GM12878 (cell line): ENCODE measurements around the gene TMEM150B. TPM values are rescaled to one million over a fixed set of nuclear protein-coding genes. Genes with fewer than 3 reads are reported as not detected.

Experiments used
- ATAC-seq: fragments of 200-7000 bp; cut with Tn5 transposase; 3 replicates; pipeline ENCODE4 v1.9.1; 2020; ENCODE audit warnings: mild to moderate bottlenecking, moderate library complexity
- BruUV-seq: library from RNA; stranded (reverse); fragments of 400-500 nt; replicated peaks from 2 replicates; lab custom pipeline; 2021; lab: Mats Ljungman, UMichigan
- CTCF ChIA-PET: fragments of 300-600 bp; sonication (Branson Sonifier 250); formaldehyde crosslinking; extraction: SDS; loops from one replicate; lab custom pipeline; 2021; ENCODE audit warnings: inconsistent platforms; lab: Yijun Ruan, JAX
- POLR2A ChIA-PET: fragments of 350-600 bp; formaldehyde crosslinking; extraction: SDS; loops from one replicate; lab custom pipeline; 2021; ENCODE audit warnings: inconsistent platforms; lab: Charles Lee
- RAD21 ChIA-PET: fragments of 300-600 bp; sonication (Branson Sonifier 250); formaldehyde crosslinking; loops from one replicate; lab custom pipeline; 2023; ENCODE audit warnings: antibody characterized with exemption; ENCODE audit not compliant: unreplicated experiment; lab: Charles Lee
- SMC1A ChIA-PET: fragments of 300-600 bp; sonication (Branson Sonifier 250); formaldehyde crosslinking; loops from one replicate; lab custom pipeline; 2023; ENCODE audit not compliant: unreplicated experiment, uncharacterized antibody; lab: Charles Lee
- DNase-seq: peaks from one replicate; pipeline ENCODE4 v3.0.0-alpha.2; 2011; ENCODE audit warnings: low read depth, low spot score
- FAIRE-seq: peaks from 3 replicates; lab custom pipeline; 2011; peaks lifted over from hg19 to GRCh38; lab: Jason Lieb, UNC
- H2AFZ ChIP-seq: 2 replicates; pipeline ENCODE4 v1.6.0; 2011; ENCODE audit warnings: low read depth, low read length, control low read depth; ENCODE audit not compliant: control insufficient read depth
- H3K27ac ChIP-seq: 2 replicates; pipeline ENCODE4 v1.5.1; 2011; ENCODE audit warnings: control low read depth; ENCODE audit not compliant: control insufficient read depth, insufficient read depth
- H3K27me3 ChIP-seq, 2 experiments: replicated peaks in 1 of 2; 2 replicates each; pipeline versions ENCODE4 v1.6.0 to v1.6.1; 2011; ENCODE audit warnings: low read length in 1 of 2; ENCODE audit not compliant: control insufficient read depth in 2 of 2, insufficient read depth in 2 of 2
- H3K36me3 ChIP-seq, 2 experiments: 2 replicates each; pipeline ENCODE4 v1.5.1; 2011; ENCODE audit warnings: low read length in 1 of 2; ENCODE audit not compliant: control insufficient read depth in 2 of 2, insufficient read depth in 2 of 2
- H3K4me1 ChIP-seq: 2 replicates; pipeline ENCODE4 v1.6.1; 2011; ENCODE audit warnings: mild to moderate bottlenecking, low read length, moderate library complexity, mixed read lengths; ENCODE audit not compliant: control insufficient read depth, insufficient read depth
- H3K4me2 ChIP-seq: 2 replicates; pipeline ENCODE4 v1.6.0; 2011; ENCODE audit warnings: control low read depth; ENCODE audit not compliant: control insufficient read depth, insufficient read depth
- H3K4me3 ChIP-seq: fragments of 200-600 bp; sonication (generic); 2 replicates; pipeline ENCODE4 v1.5.1; 2016
- H3K79me2 ChIP-seq: 2 replicates; pipeline ENCODE4 v1.6.0; 2011; ENCODE audit warnings: low read length; ENCODE audit not compliant: control insufficient read depth, insufficient read depth
- H3K9ac ChIP-seq: 2 replicates; pipeline ENCODE4 v1.8.0; 2011; ENCODE audit warnings: low read length, control low read depth, mixed read lengths; ENCODE audit not compliant: control insufficient read depth, insufficient read depth
- H3K9me3 ChIP-seq: replicated peaks from 3 replicates; pipeline ENCODE4 v1.5.1; 2011; ENCODE audit warnings: mild to moderate bottlenecking, low read length; ENCODE audit not compliant: control insufficient read depth, insufficient read depth
- H4K20me1 ChIP-seq: 2 replicates; pipeline ENCODE4 v1.6.0; 2011; ENCODE audit not compliant: control insufficient read depth, insufficient read depth
- BHLHE40 ChIP-seq, 2 experiments: fragments of 450-650 bp in 1 of 2; IDR thresholded peaks; 2 replicates each; pipeline ENCODE4 v1.6.1; 2011 to 2017; ENCODE audit warnings: low read depth in 2 of 2, borderline replicate concordance in 1 of 2, improper control_type of control experiment in 1 of 2, low read length in 1 of 2, mild to moderate bottlenecking in 1 of 2
- CHD2 ChIP-seq: IDR thresholded peaks from 2 replicates; pipeline ENCODE4 v1.6.1; 2011; ENCODE audit warnings: low read depth, low read length, improper control_type of control experiment, borderline replicate concordance
- CREB1 ChIP-seq: IDR thresholded peaks from 2 replicates; pipeline ENCODE4 v1.6.1; 2012; ENCODE audit warnings: low read depth, mild to moderate bottlenecking, inconsistent platforms
- DPF2 ChIP-seq: fragments of 450-650 bp; IDR thresholded peaks from 2 replicates; pipeline ENCODE4 v1.6.1; 2017; ENCODE audit warnings: mild to moderate bottlenecking
- EGR1 ChIP-seq, 2 experiments: IDR thresholded peaks; 1 replicate in 1 of 2; 2 replicates in 1 of 2; pipeline ENCODE4 v1.6.1; 2011 to 2012; ENCODE audit warnings: low read depth in 2 of 2, low read length in 2 of 2, borderline replicate concordance in 1 of 2, mild to moderate bottlenecking in 1 of 2, moderate library complexity in 1 of 2
- EP300 ChIP-seq, 2 experiments: fragments of 150-350 bp in 1 of 2; IDR thresholded peaks; 2 replicates each; pipeline ENCODE4 v1.6.1; 2011 to 2012; ENCODE audit warnings: low read depth in 2 of 2, low read length in 2 of 2, borderline replicate concordance in 1 of 2, improper control_type of control experiment in 1 of 2, inconsistent platforms in 1 of 2; ENCODE audit not compliant: control insufficient read depth in 1 of 2
- GABPA ChIP-seq: IDR thresholded peaks from 2 replicates; pipeline ENCODE4 v1.6.1; 2014; ENCODE audit warnings: antibody characterized with exemption, low read depth, mild to moderate bottlenecking, inconsistent platforms
- HSF1 ChIP-seq: fragments of 150-350 bp; IDR thresholded peaks from 2 replicates; pipeline ENCODE4 v1.6.1; 2014; ENCODE audit warnings: mild to moderate bottlenecking, low read depth, low read length
- KLF5 ChIP-seq: fragments of 450-650 bp; IDR thresholded peaks from 2 replicates; pipeline ENCODE4 v1.6.1; 2014; ENCODE audit warnings: mild to moderate bottlenecking; ENCODE audit not compliant: partially characterized antibody
- MXI1 ChIP-seq: fragments of 150-350 bp; IDR thresholded peaks from 2 replicates; pipeline ENCODE4 v1.6.1; 2011; ENCODE audit warnings: low read depth, mild to moderate bottlenecking, inconsistent platforms, low read length, improper control_type of control experiment
- MYB ChIP-seq: fragments of 150-350 bp; IDR thresholded peaks from 2 replicates; pipeline ENCODE4 v1.6.1; 2014; ENCODE audit warnings: mild to moderate bottlenecking, low read depth, low read length, borderline replicate concordance
- NFYA ChIP-seq: IDR thresholded peaks from 2 replicates; pipeline ENCODE4 v1.6.1; 2011; ENCODE audit warnings: low read depth, mild to moderate bottlenecking, low read length, improper control_type of control experiment, borderline replicate concordance
- STAT1 ChIP-seq: fragments of 450-650 bp; conservative IDR thresholded peaks from 2 replicates; pipeline ENCODE4 v1.6.1; 2014; ENCODE audit warnings: antibody characterized with exemption, mild to moderate bottlenecking
- TCF3 ChIP-seq: IDR thresholded peaks from 2 replicates; pipeline ENCODE4 v1.6.1; 2012; ENCODE audit warnings: low read depth, mild to moderate bottlenecking, low read length, borderline replicate concordance; ENCODE audit not compliant: insufficient read depth
- ZNF274 ChIP-seq: IDR thresholded peaks from one replicate; pipeline ENCODE4 v1.8.0; 2011; ENCODE audit not compliant: insufficient read length, insufficient read depth
- WGBS: methylation state at CpG from one replicate; pipeline ENCODE4 v1.1.6; 2016; ENCODE audit warnings: low lambda C conversion rate; ENCODE audit not compliant: insufficient replicate concordance, insufficient coverage; ENCODE audit errors: missing lambda C conversion rate; 5-methylcytosine and 5-hydroxymethylcytosine counted together
- in situ Hi-C: fragments of 300-500 bp; cut with MboI; formaldehyde crosslinking; loops from 9 replicates; pipeline ENCODE4 v1.14.3; 2018; ENCODE audit warnings: mixed read lengths
- intact Hi-C: fragments of 100-400 bp; cut with micrococcal nuclease; formaldehyde crosslinking; loops from one replicate; pipeline ENCODE4 v1.14.2; 2022; ENCODE audit not compliant: unreplicated experiment
- polyA plus RNA-seq, 11 experiments: library from polyadenylated mRNA; depleted of rRNA in 4 of 11; unstranded in 6 of 11; stranded (reverse) in 5 of 11; fragments of >200 nt; fragmentation: Nextera tagmentation in 4 of 11; fragmentation: Illumina TruSeq in 1 of 11; extraction: Ambion mirVana in 4 of 11; extraction: Trizol in 1 of 11; gene quantifications; 1 replicate in 1 of 11; 2 replicates in 10 of 11; pipeline versions ENCODE4 v1.2.1 to v1.2.3, GENCODE V29; 2011 to 2016; ENCODE audit warnings: inconsistent platforms in 2 of 11, missing spikeins in 2 of 11, low read depth in 1 of 11
- total RNA-seq, 4 experiments: library from RNA; depleted of rRNA in 3 of 4; stranded (reverse); fragments of >200 nt in 3 of 4; fragmentation: Illumina TruSeq in 1 of 4; extraction: Trizol in 1 of 4; gene quantifications; 2 replicates each; pipeline versions ENCODE4 v1.2.1 to v1.2.3, GENCODE V29; 2013 to 2021

TMEM150B gene
- total and polyA plus RNA-seq, 10 of the 15 experiments (the other 5 are each of a cell fraction or from before 2014, with no cell fraction given): 0.09 to 0.23 (median 0.18) TPM; not detected in 6

GRCh38 chr19:55266404-55266803 is 58.7 kb downstream of the TMEM150B start:
- H3K4me1 ChIP-seq: no peaks in the 10 kb centered on the region
- no peaks in the 10 kb centered on the region for H3K79me2 ChIP-seq
- CTCF ChIA-PET: no interaction called here
- in situ Hi-C loops: no loop called here
- no peak for TF ChIP-seq DPF2
- no peak overlapping the region for H3K4me3 ChIP-seq
- POLR2A ChIA-PET: no interaction called here
- intact Hi-C loops: no loop called here
- H3K27me3 ChIP-seq: no peaks in the 10 kb centered on the region
- peak; percentile 72 for FAIRE-seq
- 95% methylated on average over 3 of the region's 3 CpGs for WGBS
- no peaks in the 10 kb centered on the region; a peak in 1 of 4 replicates for H3K36me3 ChIP-seq
- ATAC-seq: no peak
- H3K9me3 ChIP-seq: no peaks in the 10 kb centered on the region; the same call in 2 of the 3 replicates
- no peak for DNase-seq
- BruUV-seq: no TSS peak
- RAD21 ChIA-PET: no interaction called here
- no peaks in the 10 kb centered on the region for H4K20me1 ChIP-seq
- no peak overlapping the region for H3K4me2 ChIP-seq
- H2AFZ ChIP-seq: no peak overlapping the region
- H3K9ac ChIP-seq: no peak overlapping the region
- H3K27ac ChIP-seq: no peak overlapping the region
- SMC1A ChIA-PET: no interaction called here

GRCh38 chr19:55265723-55266386 is 59.3 kb downstream of the TMEM150B start:
- H3K9me3 ChIP-seq: no peaks in the 10 kb centered on the region; the same call in 2 of the 3 replicates
- H3K27me3 ChIP-seq: no peaks in the 10 kb centered on the region
- SMC1A ChIA-PET: no interaction called here
- H4K20me1 ChIP-seq: no peaks in the 10 kb centered on the region
- H3K27ac ChIP-seq: no peak overlapping the region
- H3K79me2 ChIP-seq: no peaks in the 10 kb centered on the region
- H3K9ac ChIP-seq: no peak overlapping the region
- RAD21 ChIA-PET: no interaction called here
- POLR2A ChIA-PET: no interaction called here
- 91% methylated on average over 12 of the region's 12 CpGs for WGBS
- BruUV-seq: no TSS peak
- H3K4me3 ChIP-seq: no peak overlapping the region
- H3K4me1 ChIP-seq: no peaks in the 10 kb centered on the region
- no peak overlapping the region for H2AFZ ChIP-seq
- intact Hi-C loops: no loop called here
- CTCF ChIA-PET: no interaction called here
- ATAC-seq (no peak), FAIRE-seq (no peak), DNase-seq (no peak)
- in situ Hi-C loops: no loop called here
- H3K36me3 ChIP-seq: no peaks in the 10 kb centered on the region; a peak in 1 of 4 replicates
- no peak overlapping the region for H3K4me2 ChIP-seq
- no peak for TF ChIP-seq EP300 (IDR thresholded peaks at IDR 0.05; ENCODE audit: borderline replicate concordance in 1 of 2, control insufficient read depth in 1 of 2, low read depth in 2 of 2, low read length in 2 of 2)
- TF ChIP-seq ZNF274: no peak
- TF ChIP-seq BHLHE40 (IDR thresholded peaks at IDR 0.05; ENCODE audit: borderline replicate concordance in 1 of 2, low read depth in 2 of 2, low read length in 1 of 2): no peak
- TF ChIP-seq HSF1: no peak
- no peak for TF ChIP-seq MYB
- TF ChIP-seq KLF5: no peak
- TF ChIP-seq CREB1: no peak
- TF ChIP-seq EGR1 (IDR thresholded peaks at IDR 0.05; ENCODE audit: borderline replicate concordance in 1 of 2, low read depth in 2 of 2, low read length in 2 of 2): no peak
- TF ChIP-seq TCF3: no peak
- no peak for TF ChIP-seq CHD2
- no peak for TF ChIP-seq MXI1
- no peak for TF ChIP-seq NFYA
- TF ChIP-seq GABPA: no peak
- TF ChIP-seq STAT1: no peak
